Mammary epithelial cell (primary cell): ENCODE results near the gene COBLL1.

Experiments
- CTCF ChIP-seq, 2 donors: IDR thresholded peaks in 1 of 2; conservative IDR thresholded peaks in 1 of 2; 2 replicates each; pipeline ENCODE4 v1.5.1; 2011 to 2012; ENCODE audit warnings: inconsistent platforms in 2 of 2, low read length in 2 of 2, mild to moderate bottlenecking in 2 of 2, control low read depth in 1 of 2, low read depth in 1 of 2; ENCODE audit not compliant: insufficient read depth in 1 of 2; ENCODE audit errors: extremely low read depth in 1 of 2
- EZH2 ChIP-seq: IDR thresholded peaks from 2 replicates; pipeline ENCODE4 v1.6.1; 2012; ENCODE audit warnings: low read length, inconsistent platforms, borderline replicate concordance

GRCh38 chr2:164757934-164758695 lies 83.5 kb downstream of the COBLL1 start:
- TF ChIP-seq CTCF (conservative IDR thresholded peaks at IDR 0.05 in 1 of 2, IDR thresholded peaks at IDR 0.05 in 1 of 2; ENCODE audit: extremely low read depth in 1 of 2, insufficient read depth in 1 of 2, low read depth in 1 of 2, low read length in 2 of 2) (no peak), EZH2 (no peak)
